ENCODE measurements around the gene LRP10.

LRP10 gene

DNA sequence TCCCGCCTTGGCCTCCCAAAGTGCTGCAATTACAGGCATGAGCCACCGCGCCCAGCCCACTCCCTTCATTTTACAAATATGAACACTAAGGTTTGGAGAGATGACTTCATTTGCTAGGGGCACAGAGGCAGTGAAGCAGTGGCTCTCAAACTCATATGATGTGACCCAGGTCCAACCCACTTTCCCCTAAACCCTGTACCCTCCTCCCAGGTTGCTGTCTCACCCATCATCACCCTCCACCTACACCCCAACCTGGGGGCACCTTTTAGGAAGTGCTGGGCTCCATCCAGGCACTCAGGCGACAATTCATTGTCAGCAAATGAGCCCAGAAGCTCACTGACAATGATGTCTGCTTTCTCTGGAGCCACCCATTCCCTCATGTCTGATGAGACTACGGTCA lies 52.2 kb downstream of the LRP10 start:
- DNase-seq: no peak

DNA sequence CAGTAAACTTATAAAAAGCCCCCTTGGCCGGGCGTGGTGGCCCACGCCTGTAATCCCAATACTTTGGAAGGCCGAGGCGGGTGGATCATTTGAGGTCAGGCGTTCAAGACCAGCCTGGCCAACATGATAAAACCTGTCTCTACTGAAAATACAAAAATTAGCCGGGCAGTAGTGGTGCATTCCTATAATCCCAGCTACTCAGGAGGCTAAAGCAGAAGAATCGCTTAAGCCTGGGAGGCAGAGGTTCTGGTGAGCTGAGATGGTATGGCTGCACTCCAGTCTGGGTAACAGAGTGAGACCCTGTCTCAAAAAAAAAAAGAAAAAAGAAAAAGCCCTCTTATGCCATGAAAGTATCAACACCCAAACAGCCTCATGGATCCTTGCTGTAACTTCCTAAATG lies 54.0 kb downstream of the LRP10 start:
- DNase-seq: no peak

DNA sequence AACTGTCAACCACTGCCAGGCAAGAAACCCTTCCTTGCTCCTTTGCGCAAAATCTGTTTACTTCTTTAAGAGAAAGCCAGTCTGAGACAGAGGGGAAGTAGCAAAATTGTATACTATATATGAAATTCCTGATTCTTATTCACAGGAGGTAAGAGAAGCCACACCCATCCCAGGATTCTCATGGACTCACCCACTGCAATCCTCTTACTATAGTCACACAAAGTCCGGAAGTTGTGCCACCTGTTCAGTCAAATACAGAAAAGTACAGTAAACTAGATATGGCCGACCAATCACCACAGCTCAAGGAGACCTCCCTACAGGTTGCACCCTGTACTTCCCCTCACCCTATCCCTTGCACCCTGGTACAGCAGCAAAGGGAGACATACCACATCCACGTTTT lies 54.8 kb downstream of the LRP10 start:
- no peak for DNase-seq

DNA sequence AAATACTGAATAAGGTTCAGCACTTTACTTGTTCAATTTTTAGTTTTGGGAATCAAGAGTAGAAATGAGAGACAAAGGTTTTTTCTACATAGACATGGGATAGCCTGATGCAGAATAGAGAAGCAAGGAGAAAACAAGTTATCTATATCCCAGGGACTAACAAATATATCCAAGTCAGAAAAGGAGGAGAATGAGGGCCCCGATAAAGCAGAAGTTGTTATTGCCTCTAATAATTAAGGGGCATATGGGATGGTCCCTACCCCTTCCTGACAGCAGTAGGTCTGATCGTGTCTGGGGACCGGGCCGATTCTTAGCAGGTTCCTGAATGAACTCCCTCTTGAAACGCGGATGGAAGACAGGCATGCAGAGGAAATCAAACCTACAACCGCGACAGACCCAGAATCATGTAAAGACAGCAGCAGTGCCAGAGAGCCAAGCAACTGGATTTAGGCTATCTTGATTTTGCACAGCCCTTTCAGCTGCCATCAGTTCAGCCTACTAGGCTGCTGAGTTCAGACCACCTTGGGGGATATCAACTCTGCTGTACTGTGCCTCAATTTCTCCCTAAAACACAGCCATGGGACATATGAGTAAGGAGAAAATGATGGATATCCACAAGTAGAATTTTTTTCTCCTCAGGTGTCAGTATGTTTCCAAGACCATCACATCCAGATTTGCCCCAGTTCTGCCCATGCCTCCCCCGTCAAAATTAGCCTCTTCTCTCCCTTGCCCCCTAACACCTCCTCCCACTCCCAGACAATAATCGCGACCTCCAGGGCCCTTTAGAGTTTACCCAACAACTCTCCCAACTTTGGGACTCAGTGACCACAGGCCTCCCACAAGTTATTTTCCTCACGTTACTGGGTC lies 56.9 kb downstream of the LRP10 start:
- DNase-seq: peak; percentile 11

DNA sequence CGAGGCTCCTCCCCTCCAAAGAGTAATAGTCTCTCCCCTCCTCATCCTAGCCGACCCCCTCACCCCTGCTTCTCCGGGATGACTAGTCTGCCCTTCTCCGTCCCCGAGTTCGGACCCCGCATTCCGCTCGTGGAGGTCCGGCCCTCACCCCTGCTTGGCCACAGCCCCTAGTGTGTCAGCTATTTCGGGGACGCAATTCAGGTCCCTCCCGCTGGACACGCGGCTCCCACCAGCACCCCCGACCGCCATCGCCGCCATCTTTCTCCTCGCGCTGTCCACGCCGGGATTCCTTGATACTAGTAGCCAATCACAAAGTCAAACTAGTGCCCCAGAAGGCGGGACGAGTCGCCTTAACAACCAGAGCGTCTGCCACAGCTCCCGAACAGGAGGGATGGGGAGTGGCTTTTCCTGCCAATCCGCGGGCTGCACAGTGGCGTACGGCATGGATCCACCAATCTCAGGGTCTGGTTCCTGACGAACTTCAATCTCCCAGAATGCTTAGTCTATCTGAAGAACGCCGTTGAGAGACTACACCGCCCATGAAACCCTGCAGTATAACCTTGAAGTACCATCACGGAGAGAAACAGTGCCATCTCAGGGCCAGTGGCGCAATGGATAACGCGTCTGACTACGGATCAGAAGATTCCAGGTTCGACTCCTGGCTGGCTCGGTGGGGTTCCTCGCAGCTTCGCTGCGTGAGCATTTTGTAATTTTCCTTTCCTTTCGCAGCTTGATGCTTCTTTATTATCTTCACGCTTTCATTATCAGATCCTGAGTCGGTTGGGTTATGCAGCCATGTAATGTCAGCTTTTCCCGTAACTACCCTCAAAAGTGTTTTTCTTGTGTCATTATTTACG lies 57.8 kb downstream of the LRP10 start, which contains the start of gene PRMT5:
Gene PRMT5 (minus strand): TSS at position 273 of the 857 bp plus-strand sequence. CDS start 15 bp downstream, at position 258.
- peak; percentile 99 for DNase-seq

DNA sequence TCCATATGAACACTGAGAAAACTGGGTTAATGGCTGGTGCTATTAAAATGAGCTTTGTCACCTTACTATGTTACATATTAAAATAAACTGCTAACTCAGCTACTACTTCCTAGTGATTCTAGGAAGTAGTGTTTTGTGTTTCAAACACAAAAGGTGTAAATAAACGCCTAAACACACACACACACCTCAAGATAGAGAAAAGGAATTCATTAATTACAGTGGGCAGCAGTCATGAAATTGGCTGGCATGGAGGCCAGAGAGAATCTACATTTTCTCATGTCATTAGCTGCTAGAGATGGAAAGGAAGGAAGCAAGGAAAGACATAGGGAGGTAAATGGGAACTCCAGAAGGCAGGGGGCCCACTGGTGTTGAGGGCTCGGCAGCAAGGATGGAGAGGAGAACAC lies 58.4 kb downstream of the LRP10 start:
- no peak for DNase-seq
